Measurements from ENCODE around the gene MAST4. TPM values are rescaled to one million over a fixed set of nuclear protein-coding genes. Genes with fewer than 3 reads are reported as not detected.

MAST4 gene
- total and polyA plus RNA-seq, 12 donors: 29.6 to 93.3 (median 76.6) TPM

GRCh38 chr5:67165526-67166459 is 569.6 kb downstream of the MAST4 start:
- intact Hi-C loops (cut with DNase I): loop anchor here in 8 of 10 donors (1.0 to 5.0 kb wide), 4 partner anchors 41 to 44 kb away; no protein-coding TSS in a partner anchor
- Histone ChIP-seq H3K36me3 (peaks cover 0 to 98% (median 33%) of the 10 kb centered on the region in 9 donors), H3K4me3 (peak overlapping the region in 9 of 10 donors; percentile 22 to 52 (median 37))

GRCh38 chr5:67166460-67167285 is 570.5 kb downstream of the MAST4 start:
- peak in 1 of 9 donors; percentile 23 for TF ChIP-seq CTCF (IDR thresholded peaks at IDR 0.05)
- Histone ChIP-seq H3K9me3 (no peaks in the 10 kb centered on the region), H3K36me3 (peaks cover 0 to 94% (median 33%) of the 10 kb centered on the region in 9 donors), H3K27me3 (no peaks in the 10 kb centered on the region), H3K27ac (peak overlapping the region; percentile 63 to 98 (median 84)), H3K4me3 (peak overlapping the region in 9 of 10 donors; percentile 22 to 52 (median 37)), H3K4me1 (peaks cover 0 to 31% (median 15%) of the 10 kb centered on the region in 9 donors)
- ATAC-seq (peak; percentile 43 to 72 (median 63)), DNase-seq (peak; percentile 50 to 61)
- intact Hi-C loops (cut with DNase I): loop anchor here in 8 of 10 donors (1.0 to 5.0 kb wide), 4 partner anchors 40 to 43 kb away; no protein-coding TSS in a partner anchor
- WGBS, 2 donors: 62 to 64% methylated on average over 31 of the region's 31 CpGs

More at GRCh38 chr5:67165526-67166459, 569.6 kb downstream of the MAST4 start:
- Histone ChIP-seq H3K27ac (peak overlapping the region; percentile 63 to 98 (median 84)), H3K4me1 (peaks cover 0 to 30% (median 15%) of the 10 kb centered on the region in 9 donors), H3K9me3 (no peaks in the 10 kb centered on the region), H3K27me3 (no peaks in the 10 kb centered on the region)
- 48 to 50% methylated on average over 36 of the region's 36 CpGs for WGBS, 2 donors
- DNase-seq: peak; percentile 83 to 88
- peak; percentile 80 to 94 (median 85) for ATAC-seq
- TF ChIP-seq CTCF (IDR thresholded peaks at IDR 0.05): peak; percentile 53 to 87 (median 76)

GRCh38 chr5:67168069-67168468 is 571.9 kb downstream of the MAST4 start:
- peak overlapping the region in 1 of 10 donors; percentile 98 for H3K27ac ChIP-seq
- no peaks in the 10 kb centered on the region for H3K9me3 ChIP-seq
- DNase-seq (no peak), ATAC-seq (no peak)
- H3K4me1 ChIP-seq: peaks cover 0 to 31% (median 15%) of the 10 kb centered on the region in 9 donors
- 99% methylated on average over 4 of the region's 4 CpGs for WGBS, 2 donors
- H3K27me3 ChIP-seq: no peaks in the 10 kb centered on the region
- H3K4me3 ChIP-seq: no peak overlapping the region
- peaks cover 0 to 84% (median 27%) of the 10 kb centered on the region in 9 donors for H3K36me3 ChIP-seq
- intact Hi-C loops (cut with DNase I): loop anchor here in 5 of 10 donors (5.0 kb wide), 1 partner anchor 39 kb away; no protein-coding TSS in a partner anchor
- no peak for TF ChIP-seq CTCF (IDR thresholded peaks at IDR 0.05)
